Measurements from ENCODE around the gene CD38. TPM values are rescaled to one million over a fixed set of nuclear protein-coding genes. Genes with fewer than 3 reads are reported as not detected.
"Not testable (repeated sequence)": the region's sequence is repeated elsewhere in the genome, so short reads cannot be mapped to it uniquely, and the experiment has no call there.

Gene CD38
- total RNA-seq, 4 donors from 2014 or later: 0.26 to 4.6 (median 1.6) TPM

DNA sequence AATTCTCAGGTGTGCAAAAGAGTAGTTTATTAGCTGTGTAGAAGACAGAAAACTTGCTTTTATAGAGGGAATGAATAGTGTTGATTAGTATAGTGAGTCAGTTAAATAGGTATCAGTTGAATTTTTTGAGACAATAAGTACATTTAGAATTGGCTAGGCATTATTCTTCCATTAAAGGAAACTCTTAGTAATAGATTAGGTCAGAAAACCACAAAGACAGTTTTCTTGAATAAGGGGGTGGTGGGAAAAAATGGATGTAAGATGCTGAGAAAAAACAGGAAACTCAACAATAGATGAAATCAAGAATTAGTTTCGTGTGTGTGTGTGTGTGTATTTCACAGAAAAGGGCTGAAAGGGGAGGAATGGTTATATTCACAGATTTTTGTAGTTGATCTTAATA lies 16.8 kb downstream of the CD38 start:
- no peaks in the 10 kb centered on the region for H3K27me3 ChIP-seq
- H3K9me3 ChIP-seq: no peaks in the 10 kb centered on the region
- DNase-seq: no peak
- TF ChIP-seq POLR2A (IDR thresholded peaks at IDR 0.05): no peak
- TF ChIP-seq, protein P1, sequence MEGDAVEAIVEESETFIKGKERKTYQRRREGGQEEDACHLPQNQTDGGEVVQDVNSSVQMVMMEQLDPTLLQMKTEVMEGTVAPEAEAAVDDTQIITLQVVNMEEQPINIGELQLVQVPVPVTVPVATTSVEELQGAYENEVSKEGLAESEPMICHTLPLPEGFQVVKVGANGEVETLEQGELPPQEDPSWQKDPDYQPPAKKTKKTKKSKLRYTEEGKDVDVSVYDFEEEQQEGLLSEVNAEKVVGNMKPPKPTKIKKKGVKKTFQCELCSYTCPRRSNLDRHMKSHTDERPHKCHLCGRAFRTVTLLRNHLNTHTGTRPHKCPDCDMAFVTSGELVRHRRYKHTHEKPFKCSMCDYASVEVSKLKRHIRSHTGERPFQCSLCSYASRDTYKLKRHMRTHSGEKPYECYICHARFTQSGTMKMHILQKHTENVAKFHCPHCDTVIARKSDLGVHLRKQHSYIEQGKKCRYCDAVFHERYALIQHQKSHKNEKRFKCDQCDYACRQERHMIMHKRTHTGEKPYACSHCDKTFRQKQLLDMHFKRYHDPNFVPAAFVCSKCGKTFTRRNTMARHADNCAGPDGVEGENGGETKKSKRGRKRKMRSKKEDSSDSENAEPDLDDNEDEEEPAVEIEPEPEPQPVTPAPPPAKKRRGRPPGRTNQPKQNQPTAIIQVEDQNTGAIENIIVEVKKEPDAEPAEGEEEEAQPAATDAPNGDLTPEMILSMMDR (IDR thresholded peaks at IDR 0.05): no peak
- no peaks in the 10 kb centered on the region for H3K36me3 ChIP-seq
- H3K27ac ChIP-seq: no peak overlapping the region
- no peak overlapping the region for H3K4me3 ChIP-seq
- H3K4me1 ChIP-seq: no peaks in the 10 kb centered on the region
- intact Hi-C loops (cut with DNase I; ENCODE audit: low total_unique reads): no loop called here

DNA sequence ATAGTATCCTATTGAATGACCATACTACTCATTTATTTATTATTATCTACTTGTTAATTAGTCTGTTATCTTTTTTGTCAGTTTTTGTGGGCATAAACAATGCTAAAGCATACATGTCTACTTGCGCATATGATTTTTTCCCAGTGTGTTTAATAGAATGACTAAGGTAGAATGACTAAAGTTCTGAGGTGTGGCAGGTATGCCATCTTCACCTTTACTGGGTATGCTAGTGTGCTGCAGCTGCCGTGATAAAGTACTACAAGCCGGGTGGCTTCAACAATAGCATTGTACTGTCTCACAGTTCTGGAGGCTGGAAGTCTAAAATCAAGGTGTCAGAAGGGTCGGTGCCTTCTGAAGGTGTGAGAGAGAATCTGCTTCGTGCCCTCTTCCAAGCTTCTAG lies 19.2 kb downstream of the CD38 start:
- H3K4me1 ChIP-seq: no peaks in the 10 kb centered on the region
- H3K9me3 ChIP-seq: no peaks in the 10 kb centered on the region
- no peak overlapping the region for H3K4me3 ChIP-seq
- no peak for TF ChIP-seq POLR2A (IDR thresholded peaks at IDR 0.05)
- TF ChIP-seq, protein P1 (IDR thresholded peaks at IDR 0.05): no peak
- no peaks in the 10 kb centered on the region for H3K36me3 ChIP-seq
- intact Hi-C loops (cut with DNase I; ENCODE audit: low total_unique reads): no loop called here
- no peak overlapping the region for H3K27ac ChIP-seq
- H3K27me3 ChIP-seq: no peaks in the 10 kb centered on the region
- no peak for DNase-seq

DNA sequence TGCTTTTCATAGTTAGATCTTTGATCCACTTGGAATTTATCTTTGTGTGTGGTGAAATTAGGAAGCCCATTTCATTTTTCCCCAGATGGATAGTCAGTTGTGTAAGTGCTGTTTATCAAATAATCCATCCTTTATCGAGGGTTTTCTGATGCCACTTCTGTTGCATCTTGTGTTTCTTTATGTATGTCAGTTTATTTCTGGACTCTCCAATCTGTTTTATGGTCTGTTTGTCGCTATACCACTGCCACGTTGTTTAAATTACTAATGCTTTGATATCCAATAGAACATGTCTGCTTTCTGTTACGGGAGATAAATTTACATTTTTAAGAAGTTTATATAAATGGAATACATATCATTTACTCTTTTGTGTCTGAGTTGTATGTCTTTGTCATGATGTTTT lies 21.0 kb downstream of the CD38 start:
- intact Hi-C loops (cut with DNase I; ENCODE audit: low total_unique reads): no loop called here
- Histone ChIP-seq H3K36me3 (no peaks in the 10 kb centered on the region), H3K9me3 (no peaks in the 10 kb centered on the region), H3K27ac (no peak overlapping the region), H3K27me3 (no peaks in the 10 kb centered on the region), H3K4me1 (no peaks in the 10 kb centered on the region), H3K4me3 (no peak overlapping the region)
- TF ChIP-seq POLR2A (IDR thresholded peaks at IDR 0.05): no peak
- TF ChIP-seq, protein P1 (IDR thresholded peaks at IDR 0.05): no peak
- DNase-seq: no peak

DNA sequence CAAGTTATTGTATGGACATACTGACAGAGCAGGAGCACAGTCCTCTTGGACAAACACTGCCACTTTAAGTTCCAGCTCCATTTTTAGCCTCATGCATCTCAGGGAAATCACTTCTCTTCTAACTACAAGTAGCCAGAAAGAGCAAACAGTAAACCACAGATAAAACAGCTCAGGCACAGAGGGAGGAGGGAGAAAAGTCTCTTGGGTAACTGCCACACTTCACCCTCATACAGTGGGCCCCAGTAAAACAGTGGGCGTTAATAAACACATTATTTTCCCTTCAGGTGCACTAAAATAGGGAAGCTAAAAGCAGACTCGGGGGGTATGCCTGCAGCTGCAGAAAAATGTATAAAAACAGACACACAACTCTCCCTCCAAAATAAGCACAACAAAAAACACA lies 21.6 kb downstream of the CD38 start:
- H3K27me3 ChIP-seq: no peaks in the 10 kb centered on the region
- no peak overlapping the region for H3K27ac ChIP-seq
- intact Hi-C loops (cut with DNase I; ENCODE audit: low total_unique reads): no loop called here
- H3K4me3 ChIP-seq: no peak overlapping the region
- DNase-seq: no peak
- TF ChIP-seq, protein P1 (IDR thresholded peaks at IDR 0.05): no peak
- no peak for TF ChIP-seq POLR2A (IDR thresholded peaks at IDR 0.05)
- no peaks in the 10 kb centered on the region for H3K36me3 ChIP-seq
- H3K9me3 ChIP-seq: no peaks in the 10 kb centered on the region
- no peaks in the 10 kb centered on the region for H3K4me1 ChIP-seq

DNA sequence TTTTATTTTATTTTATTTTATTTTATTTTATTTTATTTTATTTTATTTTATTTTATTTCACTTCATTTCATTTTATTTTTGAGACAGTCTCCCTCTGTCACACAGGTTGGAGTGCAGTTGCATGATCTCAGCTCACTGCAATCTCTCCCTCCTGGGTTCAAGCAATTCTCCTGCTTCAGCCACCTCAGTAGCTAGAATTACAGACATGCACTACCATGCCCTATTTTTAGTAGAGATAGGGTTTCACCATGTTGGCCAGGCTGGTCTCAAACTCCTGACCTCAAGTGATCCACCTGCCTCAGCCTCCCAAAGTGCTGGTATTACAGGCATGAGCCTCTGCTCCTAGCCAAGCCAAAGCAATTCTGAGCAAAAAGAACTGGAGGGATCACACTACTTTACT lies 24.4 kb downstream of the CD38 start:
- H3K9me3 ChIP-seq; intact Hi-C loops (cut with DNase I; ENCODE audit: low total_unique reads); H3K36me3 ChIP-seq; H3K27me3 ChIP-seq; H3K4me1 ChIP-seq; H3K4me3 ChIP-seq; H3K27ac ChIP-seq; DNase-seq: not testable (repeated sequence)
